A549 (cell line): ENCODE results near the gene IGF1R.

Experiments
- CHD2 ChIP-seq: fragments of 150-350 bp; IDR thresholded peaks from 2 replicates; pipeline ENCODE4 v1.6.1; 2014; ENCODE audit warnings: low read length; ENCODE audit not compliant: partially characterized antibody
- CTCF ChIP-seq: fragments of >200 bp; sonication (Bioruptor Twin); formaldehyde crosslinking; IDR thresholded peaks from 3 replicates; pipeline ENCODE4 v1.5.1; 2016
- EP300 ChIP-seq, 2 experiments: fragments of >200 bp; sonication (Bioruptor Twin); formaldehyde crosslinking; IDR thresholded peaks; 2 replicates in 1 of 2; 3 replicates in 1 of 2; pipeline ENCODE4 v1.6.1; 2016 to 2017
- HMGXB4 ChIP-seq: fragments of 250-450 bp; sonication (Bioruptor Pico); IDR thresholded peaks from 2 replicates; pipeline ENCODE4 v1.5.0; 2021; ENCODE audit warnings: mild to moderate bottlenecking, moderate library complexity, borderline replicate concordance
- KDM1A ChIP-seq: fragments of 200-600 bp; sonication (generic); IDR thresholded peaks from 2 replicates; pipeline ENCODE4 v1.6.1; 2016; ENCODE audit warnings: low read depth, mild to moderate bottlenecking
- PBX3 ChIP-seq: IDR thresholded peaks from 2 replicates; pipeline ENCODE4 v1.6.1; 2012
- POLR2A ChIP-seq: IDR thresholded peaks from 2 replicates; pipeline ENCODE4 v1.6.1; 2012; ENCODE audit warnings: mild to moderate bottlenecking, low read length
- RFX5 ChIP-seq: fragments of 450-650 bp; IDR thresholded peaks from 2 replicates; pipeline ENCODE4 v1.7.1; 2014; ENCODE audit warnings: antibody characterized with exemption, mild to moderate bottlenecking, moderate library complexity
- TF ChIP-seq, protein P1 (sequence below): fragments of 150-350 bp; IDR thresholded peaks from 2 replicates; pipeline ENCODE4 v1.6.1; 2014; ENCODE audit warnings: low read depth, mild to moderate bottlenecking, low read length

DNA sequence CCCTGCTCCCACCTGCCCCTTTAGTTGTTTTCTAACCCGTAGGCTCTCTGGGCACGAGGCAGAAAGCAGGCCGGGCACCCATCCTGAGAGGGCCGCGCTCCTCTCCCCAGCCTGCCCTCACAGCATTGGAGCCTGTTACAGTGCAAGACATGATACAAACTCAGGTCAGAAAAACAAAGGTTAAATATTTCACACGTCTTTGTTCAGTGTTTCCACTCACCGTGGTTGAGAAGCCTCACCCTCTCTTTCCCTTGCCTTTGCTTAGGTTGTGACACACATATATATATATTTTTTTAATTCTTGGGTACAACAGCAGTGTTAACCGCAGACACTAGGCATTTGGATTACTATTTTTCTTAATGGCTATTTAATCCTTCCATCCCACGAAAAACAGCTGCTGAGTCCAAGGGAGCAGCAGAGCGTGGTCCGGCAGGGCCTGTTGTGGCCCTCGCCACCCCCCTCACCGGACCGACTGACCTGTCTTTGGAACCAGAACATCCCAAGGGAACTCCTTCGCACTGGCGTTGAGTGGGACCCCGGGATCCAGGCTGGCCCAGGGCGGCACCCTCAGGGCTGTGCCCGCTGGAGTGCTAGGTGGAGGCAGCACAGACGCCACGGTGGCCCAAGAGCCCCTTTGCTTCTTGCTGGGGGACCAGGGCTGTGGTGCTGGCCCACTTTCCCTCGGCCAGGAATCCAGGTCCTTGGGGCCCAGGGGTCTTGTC lies 310.7 kb downstream of the IGF1R start:
- TF ChIP-seq CTCF, result no peak
- TF ChIP-seq POLR2A, result no peak
- no peak for TF ChIP-seq KDM1A
- no peak for TF ChIP-seq PBX3
- TF ChIP-seq RFX5, result no peak
- TF ChIP-seq EP300 (IDR thresholded peaks at IDR 0.05), result no peak
- TF ChIP-seq HMGXB4 (CRISPR knock-in tag), result no peak
- no peak for TF ChIP-seq CHD2
- TF ChIP-seq, protein P1, sequence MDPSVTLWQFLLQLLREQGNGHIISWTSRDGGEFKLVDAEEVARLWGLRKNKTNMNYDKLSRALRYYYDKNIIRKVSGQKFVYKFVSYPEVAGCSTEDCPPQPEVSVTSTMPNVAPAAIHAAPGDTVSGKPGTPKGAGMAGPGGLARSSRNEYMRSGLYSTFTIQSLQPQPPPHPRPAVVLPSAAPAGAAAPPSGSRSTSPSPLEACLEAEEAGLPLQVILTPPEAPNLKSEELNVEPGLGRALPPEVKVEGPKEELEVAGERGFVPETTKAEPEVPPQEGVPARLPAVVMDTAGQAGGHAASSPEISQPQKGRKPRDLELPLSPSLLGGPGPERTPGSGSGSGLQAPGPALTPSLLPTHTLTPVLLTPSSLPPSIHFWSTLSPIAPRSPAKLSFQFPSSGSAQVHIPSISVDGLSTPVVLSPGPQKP, result no peak
